ENCODE measurements around the gene MYO7B. TPM values are rescaled to one million over a fixed set of nuclear protein-coding genes. Genes with fewer than 3 reads are reported as not detected.

The MYO7B gene
- polyA plus RNA-seq, 4 donors = 17.7 to 24.7 (median 19.4) TPM

Other genes starting within 250 kb of the MYO7B start
- 10 to 100 TPM; 61.8 to 78.8 (median 69.7) TPM for gene ERCC3, start 241.5 kb upstream of the MYO7B start, polyA plus RNA-seq (ENCODE audit: insufficient read length in 4 of 4)
- 10 to 100 TPM; 23.8 to 29.5 (median 26.8) TPM for gene MAP3K2, start 147.7 kb upstream of the MYO7B start, polyA plus RNA-seq (ENCODE audit: insufficient read length in 4 of 4)
- gene PROC, start 117.3 kb upstream of the MYO7B start, polyA plus RNA-seq (ENCODE audit: insufficient read length in 4 of 4) = 1 to 10 TPM; 1.5 to 6.4 (median 3.6) TPM
- 10 to 100 TPM; 58.6 to 68.2 (median 64.3) TPM for gene IWS1, start 9.2 kb upstream of the MYO7B start, polyA plus RNA-seq (ENCODE audit: insufficient read length in 4 of 4)
- 1 to 10 TPM in 3 of 4 donors, under 1 TPM in 1; 0.69 to 2.5 (median 1.2) TPM for gene GPR17, start 110.5 kb downstream of the MYO7B start, polyA plus RNA-seq (ENCODE audit: insufficient read length in 4 of 4)
- 10 to 100 TPM; 17.5 to 23.6 (median 21.2) TPM for gene LIMS2, start 139.8 kb downstream of the MYO7B start, polyA plus RNA-seq (ENCODE audit: insufficient read length in 4 of 4)
- gene SFT2D3, start 165.8 kb downstream of the MYO7B start, polyA plus RNA-seq (ENCODE audit: insufficient read length in 4 of 4) = not detected

Measured in right renal pelvis (tissue), 4 donors.